SU-DHL-6 (cell line): Measurements from ENCODE around the gene PLXDC2.

ENCODE experiments used
- H2AFZ ChIP-seq: fragments of 200-600 bp; sonication (generic); 2 replicates; pipeline ENCODE4 v1.6.1; 2014; ENCODE audit warnings: low read depth, mild to moderate bottlenecking, moderate library complexity, mixed read lengths, antibody characterized with exemption, low read length; ENCODE audit not compliant: severe bottlenecking
- H3F3A ChIP-seq: fragments of 200-600 bp; shearing (Covaris generic); 2 replicates; pipeline ENCODE4 v1.6.0; 2016; ENCODE audit warnings: antibody characterized with exemption, mild to moderate bottlenecking; ENCODE audit not compliant: insufficient read depth
- H3K27ac ChIP-seq: fragments of 200-600 bp; sonication (generic); 2 replicates; pipeline ENCODE4 v1.5.1; 2016; ENCODE audit warnings: low read depth, mild to moderate bottlenecking, low read length, moderate library complexity, mixed read lengths
- H3K27me3 ChIP-seq: fragments of 200-600 bp; sonication (generic), shearing (Covaris generic); 2 replicates; pipeline ENCODE4 v1.6.0; 2014; ENCODE audit warnings: mild to moderate bottlenecking, low read length
- H3K36me3 ChIP-seq: fragments of 200-600 bp; sonication (generic); 2 replicates; pipeline ENCODE4 v1.6.1; 2014; ENCODE audit warnings: mild to moderate bottlenecking, low read length, mixed read lengths
- H3K4me2 ChIP-seq: fragments of 300-600, 200-600 bp; shearing (Covaris generic), sonication (generic); 2 replicates; pipeline ENCODE4 v1.6.0; 2014; ENCODE audit warnings: low read length, low read depth, mild to moderate bottlenecking; ENCODE audit not compliant: poor library complexity, severe bottlenecking
- H3K4me3 ChIP-seq: fragments of 200-600 bp; sonication (generic); 2 replicates; pipeline ENCODE4 v1.5.1; 2014; ENCODE audit warnings: antibody characterized with exemption, low read length, mild to moderate bottlenecking, mixed read lengths; ENCODE audit not compliant: insufficient read depth, poor library complexity, severe bottlenecking
- H3K79me2 ChIP-seq: fragments of 200-600 bp; sonication (generic); 2 replicates; pipeline ENCODE4 v1.6.1; 2014; ENCODE audit warnings: mild to moderate bottlenecking, low read length, moderate library complexity; ENCODE audit not compliant: insufficient read depth
- H3K9ac ChIP-seq: fragments of 200-600 bp; sonication (generic); 2 replicates; pipeline ENCODE4 v1.7.0; 2014; ENCODE audit warnings: mild to moderate bottlenecking, low read length
- H3K9me2 ChIP-seq: fragments of 200-600 bp; sonication (generic); replicated peaks from 2 replicates; pipeline ENCODE4 v1.6.1; 2014; ENCODE audit warnings: low read length; ENCODE audit not compliant: insufficient read depth
- H3K9me3 ChIP-seq: fragments of 200-600 bp; sonication (generic); 2 replicates; pipeline ENCODE4 v1.6.1; 2014; ENCODE audit warnings: low read length, mixed read lengths; ENCODE audit not compliant: insufficient read depth
- H4K20me1 ChIP-seq: fragments of 200-600 bp; sonication (generic); 2 replicates; pipeline ENCODE4 v1.6.1; 2014; ENCODE audit warnings: low read depth, mild to moderate bottlenecking, antibody characterized with exemption, low read length, moderate library complexity, mixed read lengths
- EZH2phosphoT487 ChIP-seq: fragments of 200-600 bp; sonication (generic), shearing (Covaris generic); conservative IDR thresholded peaks from 2 replicates; pipeline ENCODE4 v1.6.1; 2018; ENCODE audit warnings: mild to moderate bottlenecking, antibody characterized with exemption, low read length, moderate library complexity, mixed read lengths
- TF ChIP-seq, protein P1 (sequence below): fragments of 200-600 bp; sonication (generic); IDR thresholded peaks from one replicate; pipeline ENCODE4 v1.5.1; 2017; ENCODE audit warnings: antibody characterized with exemption, mild to moderate bottlenecking, low read length, moderate library complexity; ENCODE audit not compliant: insufficient read depth, poor library complexity, severe bottlenecking

The PLXDC2 gene

DNA sequence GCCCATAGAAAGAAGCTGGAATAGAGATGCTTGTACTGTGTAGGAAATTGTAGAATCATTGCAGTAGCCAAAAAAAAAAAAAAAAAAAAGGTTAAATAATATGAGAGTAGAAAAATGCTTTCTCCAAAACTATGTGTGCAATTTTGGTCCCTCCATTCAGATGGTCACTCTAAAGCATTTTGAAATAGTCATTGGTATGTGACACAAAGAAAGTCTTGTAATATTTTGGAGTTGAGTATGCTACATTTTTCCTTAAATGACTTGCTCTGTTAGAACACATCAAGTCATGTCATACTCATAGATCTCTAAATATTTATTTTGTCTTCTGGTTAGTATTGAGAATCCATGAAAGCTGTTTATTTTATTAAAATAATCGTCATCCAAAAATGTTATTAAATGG is 424.4 kb downstream of the PLXDC2 start:
- Histone ChIP-seq H3K9ac (no peak overlapping the region), H2AFZ (no peak overlapping the region), H3K27me3 (no peaks in the 10 kb centered on the region), H3K79me2 (no peaks in the 10 kb centered on the region), H3K9me3 (no peaks in the 10 kb centered on the region), H3F3A (no peaks in the 10 kb centered on the region), H4K20me1 (no peaks in the 10 kb centered on the region), H3K36me3 (no peaks in the 10 kb centered on the region), H3K9me2 (no peaks in the 10 kb centered on the region), H3K4me2 (no peak overlapping the region), H3K4me3 (no peak overlapping the region), H3K27ac (no peak overlapping the region)
- no peak for TF ChIP-seq EZH2phosphoT487

DNA sequence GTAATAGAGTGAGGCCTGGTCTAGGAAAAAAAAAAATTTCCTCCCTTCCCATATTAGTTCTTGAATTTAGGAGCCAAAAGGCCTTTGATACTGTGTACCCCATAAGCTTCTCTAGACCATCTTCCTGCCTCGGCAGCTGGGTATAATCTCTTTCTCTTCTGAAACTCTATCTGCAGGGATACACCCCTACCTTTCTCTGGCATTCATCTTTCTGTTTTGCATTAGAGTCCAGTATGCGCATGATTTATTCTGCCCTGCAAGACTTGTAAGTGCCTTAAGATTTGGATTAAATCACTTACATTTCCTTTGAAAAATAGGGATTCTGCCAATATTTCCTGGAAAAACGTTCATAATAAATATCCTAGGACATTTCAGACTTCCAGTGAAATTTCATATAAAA is 431.2 kb downstream of the PLXDC2 start:
- no peak overlapping the region for H3K4me2 ChIP-seq
- TF ChIP-seq EZH2phosphoT487 = no peak
- TF ChIP-seq, protein P1, sequence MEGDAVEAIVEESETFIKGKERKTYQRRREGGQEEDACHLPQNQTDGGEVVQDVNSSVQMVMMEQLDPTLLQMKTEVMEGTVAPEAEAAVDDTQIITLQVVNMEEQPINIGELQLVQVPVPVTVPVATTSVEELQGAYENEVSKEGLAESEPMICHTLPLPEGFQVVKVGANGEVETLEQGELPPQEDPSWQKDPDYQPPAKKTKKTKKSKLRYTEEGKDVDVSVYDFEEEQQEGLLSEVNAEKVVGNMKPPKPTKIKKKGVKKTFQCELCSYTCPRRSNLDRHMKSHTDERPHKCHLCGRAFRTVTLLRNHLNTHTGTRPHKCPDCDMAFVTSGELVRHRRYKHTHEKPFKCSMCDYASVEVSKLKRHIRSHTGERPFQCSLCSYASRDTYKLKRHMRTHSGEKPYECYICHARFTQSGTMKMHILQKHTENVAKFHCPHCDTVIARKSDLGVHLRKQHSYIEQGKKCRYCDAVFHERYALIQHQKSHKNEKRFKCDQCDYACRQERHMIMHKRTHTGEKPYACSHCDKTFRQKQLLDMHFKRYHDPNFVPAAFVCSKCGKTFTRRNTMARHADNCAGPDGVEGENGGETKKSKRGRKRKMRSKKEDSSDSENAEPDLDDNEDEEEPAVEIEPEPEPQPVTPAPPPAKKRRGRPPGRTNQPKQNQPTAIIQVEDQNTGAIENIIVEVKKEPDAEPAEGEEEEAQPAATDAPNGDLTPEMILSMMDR = no peak

DNA sequence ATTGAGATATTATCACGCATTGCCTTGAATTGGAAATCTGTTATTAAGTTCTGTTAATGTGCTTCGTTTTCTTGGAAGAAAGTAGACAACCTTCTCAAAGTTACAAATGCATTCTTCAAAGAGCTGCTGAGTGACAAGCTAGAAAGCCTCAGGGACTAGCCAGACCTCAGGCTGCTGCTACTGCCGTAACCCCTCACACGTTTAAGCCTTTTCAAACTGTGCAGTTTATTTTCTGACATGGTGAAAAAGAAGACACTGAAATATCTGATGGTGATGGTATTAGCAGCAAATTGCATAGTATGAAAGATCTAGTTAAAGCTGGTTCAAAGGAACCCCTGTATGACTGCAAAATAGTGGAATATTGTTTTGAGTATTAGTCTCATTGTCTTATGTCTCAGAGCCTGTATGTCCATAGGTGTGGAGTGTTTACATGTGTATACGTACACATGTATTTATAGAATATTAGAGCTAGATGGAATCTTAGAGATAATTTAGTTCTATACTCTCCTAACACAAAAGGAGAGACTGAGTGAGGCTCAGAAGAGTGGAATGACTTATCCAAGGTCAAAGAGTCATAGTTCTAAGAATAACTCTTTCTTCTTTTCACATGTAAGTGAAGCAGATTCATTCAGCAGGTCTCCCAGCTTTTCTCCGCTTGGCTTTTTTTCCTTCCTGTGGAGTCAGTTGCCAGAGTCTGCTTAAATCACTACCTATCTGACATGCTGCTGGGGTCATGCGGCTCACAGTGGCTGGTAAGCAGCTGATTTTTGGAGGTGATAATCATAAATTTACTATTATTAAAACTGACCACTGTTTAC is 431.9 kb downstream of the PLXDC2 start:
- no peaks in the 10 kb centered on the region for H3K9me3 ChIP-seq
- H4K20me1 ChIP-seq = no peaks in the 10 kb centered on the region
- H3K4me3 ChIP-seq = no peak overlapping the region
- no peaks in the 10 kb centered on the region for H3K27me3 ChIP-seq
- TF ChIP-seq, protein P1 = no peak
- TF ChIP-seq EZH2phosphoT487 = no peak
- no peaks in the 10 kb centered on the region for H3K9me2 ChIP-seq
- no peak overlapping the region for H3K4me2 ChIP-seq
- H2AFZ ChIP-seq = no peak overlapping the region
- no peaks in the 10 kb centered on the region for H3K79me2 ChIP-seq
- no peaks in the 10 kb centered on the region for H3K36me3 ChIP-seq
- H3F3A ChIP-seq = no peaks in the 10 kb centered on the region
- H3K27ac ChIP-seq = no peak overlapping the region
- no peak overlapping the region for H3K9ac ChIP-seq

More for the DNA sequence above, 431.2 kb downstream of the PLXDC2 start:
- Histone ChIP-seq H3K27me3 (no peaks in the 10 kb centered on the region), H2AFZ (no peak overlapping the region), H3K9ac (no peak overlapping the region), H3F3A (no peaks in the 10 kb centered on the region), H3K79me2 (no peaks in the 10 kb centered on the region), H3K27ac (no peak overlapping the region), H3K9me3 (no peaks in the 10 kb centered on the region), H4K20me1 (no peaks in the 10 kb centered on the region), H3K36me3 (no peaks in the 10 kb centered on the region), H3K4me3 (no peak overlapping the region), H3K9me2 (no peaks in the 10 kb centered on the region)

DNA sequence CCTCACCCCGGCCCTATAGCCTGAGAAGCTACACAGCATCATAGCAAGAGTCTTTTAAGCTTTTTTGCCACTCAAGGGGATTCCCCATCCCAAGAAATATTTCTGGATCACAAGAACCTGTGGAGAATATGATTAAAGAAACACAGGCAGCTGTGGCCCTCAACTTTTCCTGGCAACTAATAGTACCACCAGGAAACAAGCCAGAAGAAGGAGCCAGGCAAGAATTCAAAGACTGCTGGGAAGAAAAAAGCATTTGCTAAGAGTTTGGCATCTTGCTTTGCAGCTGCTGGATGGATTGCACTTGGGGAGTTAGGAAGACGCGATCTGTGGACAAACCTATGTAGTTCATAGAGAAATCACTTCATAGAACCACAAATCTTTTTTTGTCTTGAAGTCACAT is 437.8 kb downstream of the PLXDC2 start:
- Histone ChIP-seq H3K9me3 (no peaks in the 10 kb centered on the region), H3K4me3 (no peak overlapping the region), H2AFZ (no peak overlapping the region), H3K27ac (no peak overlapping the region), H4K20me1 (no peaks in the 10 kb centered on the region), H3K36me3 (no peaks in the 10 kb centered on the region), H3K9me2 (no peaks in the 10 kb centered on the region), H3K4me2 (no peak overlapping the region), H3K9ac (no peak overlapping the region), H3K27me3 (no peaks in the 10 kb centered on the region), H3K79me2 (no peaks in the 10 kb centered on the region), H3F3A (no peaks in the 10 kb centered on the region)
- no peak for TF ChIP-seq EZH2phosphoT487
- TF ChIP-seq, protein P1 = no peak
